ENCODE results near the gene DRC1.

DNA sequence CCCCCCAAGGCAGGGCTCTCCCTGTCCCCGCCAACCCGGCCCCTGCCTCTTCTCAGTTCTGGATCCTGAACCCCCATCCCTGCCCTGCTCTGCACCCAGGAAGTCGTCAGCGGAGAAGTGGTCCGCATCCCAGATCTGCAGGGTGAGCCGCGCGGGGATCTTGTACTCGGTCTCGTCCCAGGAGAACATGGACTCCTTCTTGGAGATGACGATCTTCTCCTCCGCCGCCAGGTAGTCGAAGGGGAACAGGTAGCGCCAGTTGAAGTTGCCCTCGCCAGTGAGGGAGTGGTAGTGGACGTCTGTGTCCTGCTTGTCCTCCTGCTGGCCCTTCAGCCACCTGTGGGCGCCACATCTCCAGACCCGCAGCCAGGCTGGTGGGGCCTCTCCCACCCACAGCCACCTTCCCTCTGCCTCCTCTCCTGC lies 59.9 kb downstream of the DRC1 start:
- no peak for TF ChIP-seq EZH2 (IDR thresholded peaks at IDR 0.05)
- TF ChIP-seq POLR2AphosphoS5 (IDR thresholded peaks at IDR 0.05; ENCODE audit: borderline replicate concordance, low read depth, low read length), result no peak
- no peak for TF ChIP-seq FOXP2 (optimal IDR thresholded peaks at IDR 0.05; ENCODE audit: control extremely low read depth, extremely low read length, insufficient read depth)

All from SK-N-MC (cell line).